IMR-90 (cell line): ENCODE measurements around the gene AADACL3. TPM values are rescaled to one million over a fixed set of nuclear protein-coding genes. Genes with fewer than 3 reads are reported as not detected.

Experiments used
- microRNA-seq, 2 experiments: library from miRNA; stranded (forward) in 1 of 2; unstranded in 1 of 2; fragments of 10-50 nt in 1 of 2; fragments of <30 nt in 1 of 2; gene quantifications in 1 of 2; microRNA quantifications in 1 of 2; one replicate each; pipeline versions ENCODE3 to v1.1.0; 2013 to 2020; ENCODE audit not compliant: insufficient read depth in 1 of 2, insufficient read length in 1 of 2, unreplicated experiment in 1 of 2
- polyA plus RNA-seq, 3 experiments: library from polyadenylated mRNA; depleted of rRNA; stranded (reverse); fragments of >200 nt; gene quantifications; 2 replicates each; pipeline ENCODE4 v1.2.3, GENCODE V29; 2012; ENCODE audit warnings: low replicate concordance in 1 of 3
- small RNA-seq, 5 experiments: library from RNA; depleted of rRNA; stranded (forward); fragments of <200 nt; gene quantifications; one replicate each; pipeline ENCODE3, GENCODE V24; 2012
- total RNA-seq: library from RNA; depleted of rRNA; stranded (reverse); fragments of >200 nt; gene quantifications from 2 replicates; pipeline ENCODE4 v1.2.3, GENCODE V29; 2012; rRNA removed

Gene AADACL3
- total and polyA plus RNA-seq, 2 of the 4 experiments (the other 2 are of a cell fraction) = not detected

Small RNAs within 50 kb of the gene (microRNA-seq; reads per million reads assigned to microRNA genes)
- gene AC244670.1 (ENCODE audit: insufficient read depth, insufficient read length) = not detected

Small RNAs within 50 kb of the gene (small RNA-seq; reads per million reads assigned to genes)
- gene AC244670.1 = 0 reads per million in 5 experiments

Other genes starting within 250 kb of the AADACL3 start
- 11.4 and 14.5 TPM in 2 replicates for gene DHRS3, start 97.9 kb upstream of the AADACL3 start, total RNA-seq
- 10.2 and 11.2 TPM in 2 replicates for gene DHRS3, start 97.9 kb upstream of the AADACL3 start, polyA plus RNA-seq (2012; rRNA removed)
- gene AADACL4, start 72.0 kb upstream of the AADACL3 start, total RNA-seq = not detected in 2 replicates
- not detected in 2 replicates for gene AADACL4, start 72.0 kb upstream of the AADACL3 start, polyA plus RNA-seq (2012; rRNA removed)
- gene CFAP107, start 30.1 kb downstream of the AADACL3 start, total RNA-seq = not detected in 2 replicates
- not detected in 2 replicates for gene CFAP107, start 30.1 kb downstream of the AADACL3 start, polyA plus RNA-seq (2012; rRNA removed)
- gene PRAMEF12, start 57.6 kb downstream of the AADACL3 start, total RNA-seq = not detected in 2 replicates
- not detected in 2 replicates for gene PRAMEF12, start 57.6 kb downstream of the AADACL3 start, polyA plus RNA-seq (2012; rRNA removed)
- not detected in 2 replicates for gene PRAMEF1, start 75.3 kb downstream of the AADACL3 start, total RNA-seq
- gene PRAMEF1, start 75.3 kb downstream of the AADACL3 start, polyA plus RNA-seq (2012; rRNA removed) = not detected in 2 replicates
- gene PRAMEF11, start 115.3 kb downstream of the AADACL3 start, total RNA-seq = not detected in 2 replicates
- gene PRAMEF11, start 115.3 kb downstream of the AADACL3 start, polyA plus RNA-seq (2012; rRNA removed) = not detected in 2 replicates
- gene HNRNPCL1, start 132.6 kb downstream of the AADACL3 start, total RNA-seq = not detected in 2 replicates
- not detected in 2 replicates for gene HNRNPCL1, start 132.6 kb downstream of the AADACL3 start, polyA plus RNA-seq (2012; rRNA removed)
- gene PRAMEF2, start 141.0 kb downstream of the AADACL3 start, total RNA-seq = not detected in 2 replicates
- gene PRAMEF2, start 141.0 kb downstream of the AADACL3 start, polyA plus RNA-seq (2012; rRNA removed) = not detected in 2 replicates
- not detected in 2 replicates for gene PRAMEF4, start 170.1 kb downstream of the AADACL3 start, total RNA-seq
- gene PRAMEF4, start 170.1 kb downstream of the AADACL3 start, polyA plus RNA-seq (2012; rRNA removed) = not detected in 2 replicates
- not detected in 2 replicates for gene PRAMEF10, start 182.2 kb downstream of the AADACL3 start, total RNA-seq
- gene PRAMEF10, start 182.2 kb downstream of the AADACL3 start, polyA plus RNA-seq (2012; rRNA removed) = not detected in 2 replicates
- gene PRAMEF7, start 200.5 kb downstream of the AADACL3 start, total RNA-seq = not detected in 2 replicates
- not detected in 2 replicates for gene PRAMEF7, start 200.5 kb downstream of the AADACL3 start, polyA plus RNA-seq (2012; rRNA removed)
- not detected in 2 replicates for gene PRAMEF6, start 231.5 kb downstream of the AADACL3 start, total RNA-seq
- not detected in 2 replicates for gene PRAMEF6, start 231.5 kb downstream of the AADACL3 start, polyA plus RNA-seq (2012; rRNA removed)